Neural progenitor cell (in vitro differentiated cells): Measurements from ENCODE around the gene EFCAB6.

Experiments used
- CTCF ChIP-seq: fragments of 200-600 bp; sonication (generic); IDR thresholded peaks from 2 replicates; pipeline ENCODE4 v1.5.1; 2017; ENCODE audit warnings: antibody characterized with exemption, mild to moderate bottlenecking
- EZH2 ChIP-seq: fragments of 200-600 bp; sonication (generic); IDR thresholded peaks from 2 replicates; pipeline ENCODE4 v1.6.1; 2017; ENCODE audit warnings: antibody characterized with exemption, mild to moderate bottlenecking, moderate library complexity

DNA sequence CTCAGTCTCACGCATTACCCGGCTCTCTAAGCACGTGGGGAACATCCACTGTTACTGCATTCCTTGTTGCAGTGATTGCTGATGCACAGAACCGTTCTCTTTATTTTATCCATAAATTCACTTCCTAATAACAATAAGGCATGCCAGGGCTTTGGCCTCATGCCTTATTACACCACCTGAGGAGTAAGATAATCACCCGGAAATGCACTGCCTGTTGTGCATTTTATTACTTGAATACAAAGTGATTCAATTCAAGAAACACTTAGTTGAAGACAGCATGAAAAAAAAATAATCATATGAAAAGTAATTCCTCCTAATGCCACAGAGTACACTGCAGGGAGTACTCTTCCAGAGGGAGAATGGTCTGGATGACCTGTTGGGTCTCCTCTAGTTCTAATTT, 19.2 kb downstream of the EFCAB6 start:
- TF ChIP-seq CTCF: no peak
- TF ChIP-seq EZH2: no peak
